ENCODE data around the gene FKBP4. TPM values are rescaled to one million over a fixed set of nuclear protein-coding genes. Genes with fewer than 3 reads are reported as not detected.

The FKBP4 gene
- total and polyA plus RNA-seq, 2 of the 13 experiments (the other 11 are each of a cell fraction or from before 2014, with no cell fraction given): 25.7 to 66.1 TPM

GRCh38 chr12:2804393-2805142, 9.8 kb downstream of the FKBP4 start:
- Histone ChIP-seq H3K79me2 (ENCODE audit: insufficient read depth, low read length) (no peaks in the 10 kb centered on the region), H3K4me1 (ENCODE audit: insufficient read depth, low read length) (no peaks in the 10 kb centered on the region), H3K27ac (ENCODE audit: extremely low read length, insufficient read depth, low read length) (no peak overlapping the region), H3K4me2 (ENCODE audit: low read depth, low read length) (no peak overlapping the region), H3K9ac (ENCODE audit: insufficient read depth, low read depth, low read length) (no peak overlapping the region), H3K36me3 (replicated peaks in 1 of 2; ENCODE audit: control insufficient read depth in 1 of 2, insufficient read depth in 2 of 2, low read length in 2 of 2) (peaks cover 24 to 61% of the 10 kb centered on the region in 2 experiments), H3K4me3 (replicated peaks in 1 of 3; ENCODE audit: insufficient read depth in 1 of 3, low read depth in 2 of 3, low read length in 3 of 3) (no peak overlapping the region), H3K9me3 (ENCODE audit: low read length) (no peaks in the 10 kb centered on the region), H2AFZ (ENCODE audit: low read length) (no peak overlapping the region), H4K20me1 (ENCODE audit: insufficient read depth, low read length) (no peaks in the 10 kb centered on the region; the same call in 1 of the 2 replicates), H3K27me3 (ENCODE audit: control insufficient read depth in 1 of 2, insufficient read depth in 2 of 2, low read length in 2 of 2) (no peaks in the 10 kb centered on the region)
- no TSS peak for BruUV-seq (replicated peaks)
- no peak for DNase-seq (ENCODE audit: low spot score)
- WGBS (ENCODE audit: low lambda C conversion rate): 89% methylated on average over 5 of the region's 5 CpGs
- in situ Hi-C loops (cut with HindIII; ENCODE audit: extremely low pct_ligation_motif_present, low pct_unique_long_range_greater_than_20kb) (no loop called here), intact Hi-C loops (cut with micrococcal nuclease; ENCODE audit: unreplicated experiment) (no loop called here)
- ATAC-seq: no peak
- POLR2A ChIA-PET: no interaction called here
- CTCF ChIA-PET (ENCODE audit: low intra/inter-chr PET ratio, low total read pairs): no interaction called here
- FAIRE-seq: no peak
- TF ChIP-seq CBFB (CRISPR knock-in tag; IDR thresholded peaks at IDR 0.05) (no peak), POLR2A (IDR thresholded peaks at IDR 0.05; ENCODE audit: insufficient read depth in 1 of 2, low read depth in 2 of 2, low read length in 2 of 2) (0 out of 4 replicates have a peak, but pooled peaks of 1 of the 2 experiments have one; percentile 27), RBM39 (IDR thresholded peaks at IDR 0.05; ENCODE audit: low read depth, low read length, poor library complexity, severe bottlenecking) (no peak)

GRCh38 chr12:2805143-2805520, 10.4 kb downstream of the FKBP4 start:
- Histone ChIP-seq H3K9ac (ENCODE audit: insufficient read depth, low read depth, low read length) (no peak overlapping the region), H4K20me1 (ENCODE audit: insufficient read depth, low read length) (no peaks in the 10 kb centered on the region; the same call in 1 of the 2 replicates), H3K4me2 (ENCODE audit: low read depth, low read length) (no peak overlapping the region), H3K27ac (ENCODE audit: extremely low read length, insufficient read depth, low read length) (no peak overlapping the region), H3K4me1 (ENCODE audit: insufficient read depth, low read length) (no peaks in the 10 kb centered on the region), H3K36me3 (replicated peaks in 1 of 2; ENCODE audit: control insufficient read depth in 1 of 2, insufficient read depth in 2 of 2, low read length in 2 of 2) (peaks cover 21 to 55% of the 10 kb centered on the region in 2 experiments; a peak in 4 of 5 replicates), H2AFZ (ENCODE audit: low read length) (no peak overlapping the region), H3K79me2 (ENCODE audit: insufficient read depth, low read length) (no peaks in the 10 kb centered on the region), H3K27me3 (ENCODE audit: control insufficient read depth in 1 of 2, insufficient read depth in 2 of 2, low read length in 2 of 2) (no peaks in the 10 kb centered on the region), H3K4me3 (replicated peaks in 1 of 3; ENCODE audit: insufficient read depth in 1 of 3, low read depth in 2 of 3, low read length in 3 of 3) (no peak overlapping the region), H3K9me3 (ENCODE audit: low read length) (no peaks in the 10 kb centered on the region)
- TF ChIP-seq PHB2 (IDR thresholded peaks at IDR 0.05; ENCODE audit: partially characterized antibody) (no peak), ZSCAN30 (CRISPR knock-in tag; IDR thresholded peaks at IDR 0.05) (no peak), SMC3 (IDR thresholded peaks at IDR 0.05; ENCODE audit: low read length) (no peak), TFDP2 (CRISPR knock-in tag; IDR thresholded peaks at IDR 0.05) (no peak), IRX3 (CRISPR knock-in tag; IDR thresholded peaks at IDR 0.05; ENCODE audit: borderline replicate concordance, low read depth) (no peak), ZNF556 (CRISPR knock-in tag; IDR thresholded peaks at IDR 0.05; ENCODE audit: borderline replicate concordance) (no peak), NKX3-1 (CRISPR knock-in tag; IDR thresholded peaks at IDR 0.05) (no peak), HCFC1 (IDR thresholded peaks at IDR 0.05; ENCODE audit: low read depth, low read length) (no peak), ZNF44 (CRISPR knock-in tag; IDR thresholded peaks at IDR 0.05) (no peak), ISL2 (CRISPR knock-in tag; IDR thresholded peaks at IDR 0.05) (no peak), SSRP1 (CRISPR knock-in tag; IDR thresholded peaks at IDR 0.05) (no peak)
- no TSS peak for BruUV-seq (replicated peaks)
- no peak for FAIRE-seq
- CTCF ChIA-PET (ENCODE audit: low intra/inter-chr PET ratio, low total read pairs): no interaction called here
- no peak for ATAC-seq
- intact Hi-C loops (cut with micrococcal nuclease; ENCODE audit: unreplicated experiment) (no loop called here), in situ Hi-C loops (cut with HindIII; ENCODE audit: extremely low pct_ligation_motif_present, low pct_unique_long_range_greater_than_20kb) (no loop called here)
- DNase-seq (ENCODE audit: low spot score): no peak
- POLR2A ChIA-PET: no interaction called here
- WGBS (ENCODE audit: low lambda C conversion rate): 94% methylated on average over 2 of the region's 2 CpGs

All from HepG2 (cell line).